Hippocampal formation (tissue), 2 donors: ENCODE measurements around the gene TAF1B.
"Not testable (repeated sequence)": the region's sequence is repeated elsewhere in the genome, so short reads cannot be mapped to it uniquely, and the experiment has no call there.

Experiments
- DNase-seq, 2 donors: peaks; one replicate each; lab custom pipeline; 2025; lab: John Stamatoyannopoulos, UW

The TAF1B gene

GRCh38 chr2:9832586-9832985, 10.7 kb upstream of the TAF1B start:
- DNase-seq, result no peak

- DNase-seq, result not testable (repeated sequence)
Observed at GRCh38 chr2:9835068-9835467, 8.2 kb upstream of the TAF1B start.

- DNase-seq, result no peak
Observed at GRCh38 chr2:9836074-9836473, 7.2 kb upstream of the TAF1B start.

- no peak for DNase-seq
Observed at GRCh38 chr2:9836517-9836916, 6.8 kb upstream of the TAF1B start.

- DNase-seq, result no peak
Observed at GRCh38 chr2:9837451-9837850, 5.8 kb upstream of the TAF1B start.

- DNase-seq, result no peak
Observed at GRCh38 chr2:9838391-9838790, 4.9 kb upstream of the TAF1B start.

GRCh38 chr2:9842487-9843228, 616 bp upstream of the TAF1B start:
- DNase-seq, result no peak

- no peak for DNase-seq
Observed at GRCh38 chr2:9844036-9844483, 786 bp downstream of the TAF1B start.

GRCh38 chr2:9844576-9844975, 1.3 kb downstream of the TAF1B start:
- no peak for DNase-seq

GRCh38 chr2:9846554-9846953, 3.3 kb downstream of the TAF1B start:
- no peak for DNase-seq

GRCh38 chr2:9847140-9847539, 3.9 kb downstream of the TAF1B start:
- no peak for DNase-seq

GRCh38 chr2:9852881-9853280, 9.6 kb downstream of the TAF1B start:
- DNase-seq, result no peak

- no peak for DNase-seq
Observed at GRCh38 chr2:9857814-9858729, 14.8 kb downstream of the TAF1B start.

GRCh38 chr2:9858730-9859068, 15.4 kb downstream of the TAF1B start:
- no peak for DNase-seq

- not testable (repeated sequence) for DNase-seq
Observed at GRCh38 chr2:9860922-9861580, 17.8 kb downstream of the TAF1B start.

- DNase-seq, result no peak
Observed at GRCh38 chr2:9867881-9868280, 24.6 kb downstream of the TAF1B start.

- no peak for DNase-seq
Observed at GRCh38 chr2:9873337-9873736, 30.1 kb downstream of the TAF1B start.

GRCh38 chr2:9877026-9877425, 33.8 kb downstream of the TAF1B start:
- no peak for DNase-seq

GRCh38 chr2:9877726-9878125, 34.5 kb downstream of the TAF1B start:
- no peak for DNase-seq

- DNase-seq, result no peak
Observed at GRCh38 chr2:9879455-9880194, 36.4 kb downstream of the TAF1B start.

- peak in 1 of 2 donors; percentile 2 for DNase-seq
Observed at GRCh38 chr2:9883897-9884296, 40.6 kb downstream of the TAF1B start.

- DNase-seq, result no peak
Observed at GRCh38 chr2:9884436-9884835, 41.2 kb downstream of the TAF1B start.
